IPS DF 19.7 (cell line): Measurements from ENCODE around the gene RBM11.

Experiments used
- DNase-seq: peaks from one replicate; pipeline ENCODE4 v3.0.0-alpha.2; 2013; ENCODE audit warnings: low read depth, low spot score

The RBM11 gene

GRCh38 chr21:14270631-14271030 lies 54.7 kb downstream of the RBM11 start:
- DNase-seq = no peak

GRCh38 chr21:14271053-14271452 lies 55.1 kb downstream of the RBM11 start:
- DNase-seq = no peak

- DNase-seq = no peak
Observed at GRCh38 chr21:14271641-14272040, 55.7 kb downstream of the RBM11 start.

- peak; percentile 30 for DNase-seq
Observed at GRCh38 chr21:14273736-14274538, 58.0 kb downstream of the RBM11 start.

- DNase-seq = no peak
Observed at GRCh38 chr21:14275702-14276205, 59.8 kb downstream of the RBM11 start.
